ENCODE measurements around the gene TJP1. TPM values are rescaled to one million over a fixed set of nuclear protein-coding genes. Genes with fewer than 3 reads are reported as not detected.

TJP1 gene
- total RNA-seq, 4 donors from 2014 or later, result 74.1 to 91.0 (median 81.0) TPM

- WGBS, result no CpG with 5 or more reads among the region's 11 CpGs
Observed at GRCh38 chr15:29651476-29652233, 170.6 kb downstream of the TJP1 start.

More at GRCh38 chr15:29651476-29652233, 170.6 kb downstream of the TJP1 start:
- no peak overlapping the region for H3K4me3 ChIP-seq
- TF ChIP-seq, protein P1, sequence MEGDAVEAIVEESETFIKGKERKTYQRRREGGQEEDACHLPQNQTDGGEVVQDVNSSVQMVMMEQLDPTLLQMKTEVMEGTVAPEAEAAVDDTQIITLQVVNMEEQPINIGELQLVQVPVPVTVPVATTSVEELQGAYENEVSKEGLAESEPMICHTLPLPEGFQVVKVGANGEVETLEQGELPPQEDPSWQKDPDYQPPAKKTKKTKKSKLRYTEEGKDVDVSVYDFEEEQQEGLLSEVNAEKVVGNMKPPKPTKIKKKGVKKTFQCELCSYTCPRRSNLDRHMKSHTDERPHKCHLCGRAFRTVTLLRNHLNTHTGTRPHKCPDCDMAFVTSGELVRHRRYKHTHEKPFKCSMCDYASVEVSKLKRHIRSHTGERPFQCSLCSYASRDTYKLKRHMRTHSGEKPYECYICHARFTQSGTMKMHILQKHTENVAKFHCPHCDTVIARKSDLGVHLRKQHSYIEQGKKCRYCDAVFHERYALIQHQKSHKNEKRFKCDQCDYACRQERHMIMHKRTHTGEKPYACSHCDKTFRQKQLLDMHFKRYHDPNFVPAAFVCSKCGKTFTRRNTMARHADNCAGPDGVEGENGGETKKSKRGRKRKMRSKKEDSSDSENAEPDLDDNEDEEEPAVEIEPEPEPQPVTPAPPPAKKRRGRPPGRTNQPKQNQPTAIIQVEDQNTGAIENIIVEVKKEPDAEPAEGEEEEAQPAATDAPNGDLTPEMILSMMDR (IDR thresholded peaks at IDR 0.05), result no peak
- TF ChIP-seq EP300 (IDR thresholded peaks at IDR 0.05) (no peak), POLR2A (IDR thresholded peaks at IDR 0.05) (no peak), POLR2AphosphoS5 (IDR thresholded peaks at IDR 0.05) (no peak)
- DNase-seq (ENCODE audit: low spot score in 2 of 2), result no peak
- H3K4me1 ChIP-seq, result no peaks in the 10 kb centered on the region
- no peak overlapping the region for H3K27ac ChIP-seq
- H3K36me3 ChIP-seq, result no peaks in the 10 kb centered on the region
- no peaks in the 10 kb centered on the region for H3K27me3 ChIP-seq
- H3K9me3 ChIP-seq, result no peaks in the 10 kb centered on the region

All from suprapubic skin (tissue), 4 donors.